Breast epithelium (tissue), 4 donors: ENCODE results near the gene FCSK. TPM values are rescaled to one million over a fixed set of nuclear protein-coding genes. Genes with fewer than 3 reads are reported as not detected.

Experiments used
- DNase-seq, 2 donors: peaks; one replicate each; pipeline ENCODE4 v3.0.0-alpha.2; 2019; ENCODE audit warnings: low spot score in 2 of 2
- H3K27ac ChIP-seq, 2 donors: fragments of 200-600 bp; sonication (generic) in 1 of 2; one replicate each; pipeline ENCODE4 v1.5.1; 2016 to 2019; ENCODE audit warnings: mild to moderate bottlenecking in 1 of 2
- H3K27me3 ChIP-seq, 2 donors: fragments of 200-600 bp; sonication (generic) in 1 of 2; one replicate each; pipeline versions ENCODE4 v1.5.1 to v1.6.0; 2017 to 2019; ENCODE audit warnings: control low read depth in 1 of 2, mild to moderate bottlenecking in 1 of 2
- H3K36me3 ChIP-seq: fragments of 200-600 bp; one replicate; pipeline ENCODE4 v1.5.1; 2019
- H3K4me1 ChIP-seq, 2 donors: fragments of 200-600 bp; sonication (generic); one replicate each; pipeline ENCODE4 v1.5.1; 2016 to 2019; ENCODE audit warnings: control low read depth in 1 of 2
- H3K4me3 ChIP-seq, 3 donors: fragments of 200-600 bp; sonication (generic); 1 replicate in 2 of 3; 2 replicates in 1 of 3; pipeline ENCODE4 v1.5.1; 2016 to 2019; ENCODE audit warnings: mild to moderate bottlenecking in 3 of 3, moderate library complexity in 2 of 3
- H3K9me3 ChIP-seq, 2 donors: fragments of 200-600 bp; sonication (generic) in 1 of 2; one replicate each; pipeline ENCODE4 v1.5.1; 2016 to 2019; ENCODE audit warnings: control low read depth in 1 of 2
- CTCF ChIP-seq, 3 donors: fragments of 450-650 bp; IDR thresholded peaks; one replicate each; pipeline ENCODE4 v1.5.1; 2016 to 2017; ENCODE audit warnings: antibody characterized with exemption in 3 of 3, mild to moderate bottlenecking in 3 of 3, moderate library complexity in 3 of 3
- POLR2A ChIP-seq: fragments of 450-650 bp; IDR thresholded peaks from one replicate; pipeline ENCODE4 v1.6.1; 2016; ENCODE audit warnings: antibody characterized with exemption, mild to moderate bottlenecking, moderate library complexity
- POLR2AphosphoS5 ChIP-seq, 3 donors: sonication (generic); formaldehyde crosslinking; IDR thresholded peaks; one replicate each; pipeline ENCODE4 v1.6.1; 2017; ENCODE audit warnings: antibody characterized with exemption in 3 of 3
- intact Hi-C: fragments of 100-400 bp; cut with DNase I; formaldehyde crosslinking; loops from one replicate; pipeline ENCODE4 v1.15.1; 2023; ENCODE audit warnings: low total_unique reads
- total RNA-seq, 3 donors: library from RNA; depleted of rRNA; stranded (reverse); fragments of >200 nt; gene quantifications; one replicate each; pipeline ENCODE4 v1.1.0, GENCODE V29; 2016

FCSK gene
- total RNA-seq, 3 donors from 2014 or later = 10.7 to 27.8 (median 18.0) TPM

GRCh38 chr16:70433458-70434103 is 20.8 kb upstream of the FCSK start:
- H3K4me1 ChIP-seq = peaks cover 28 to 34% of the 10 kb centered on the region in 2 donors
- peak overlapping the region; percentile 62 to 82 for H3K27ac ChIP-seq
- no peak for DNase-seq
- intact Hi-C loops = no loop called here
- H3K36me3 ChIP-seq = no peaks in the 10 kb centered on the region
- no peaks in the 10 kb centered on the region for H3K27me3 ChIP-seq
- TF ChIP-seq CTCF (IDR thresholded peaks at IDR 0.05) = no peak
- no peak for TF ChIP-seq POLR2AphosphoS5 (IDR thresholded peaks at IDR 0.05)
- no peak for TF ChIP-seq POLR2A
- no peaks in the 10 kb centered on the region for H3K9me3 ChIP-seq
- H3K4me3 ChIP-seq = no peak overlapping the region

- Histone ChIP-seq H3K9me3 (no peaks in the 10 kb centered on the region), H3K27me3 (no peaks in the 10 kb centered on the region), H3K4me1 (peaks cover 27 to 29% of the 10 kb centered on the region in 2 donors), H3K4me3 (no peak overlapping the region), H3K27ac (no peak overlapping the region), H3K36me3 (no peaks in the 10 kb centered on the region)
- no peak for DNase-seq
- TF ChIP-seq CTCF (IDR thresholded peaks at IDR 0.05) = no peak
- intact Hi-C loops = no loop called here
Observed at GRCh38 chr16:70434484-70435260, 19.7 kb upstream of the FCSK start.

GRCh38 chr16:70437017-70437581 is 17.3 kb upstream of the FCSK start:
- H3K36me3 ChIP-seq = no peaks in the 10 kb centered on the region
- peaks cover 19 to 24% of the 10 kb centered on the region in 2 donors for H3K4me1 ChIP-seq
- peak overlapping the region; percentile 52 to 88 for H3K27ac ChIP-seq
- DNase-seq = no peak
- no peaks in the 10 kb centered on the region for H3K9me3 ChIP-seq
- H3K4me3 ChIP-seq = peak overlapping the region; percentile 79 to 95 (median 82)
- no peak for TF ChIP-seq POLR2A
- H3K27me3 ChIP-seq = no peaks in the 10 kb centered on the region
- intact Hi-C loops = no loop called here

- H3K36me3 ChIP-seq = no peaks in the 10 kb centered on the region
- H3K4me3 ChIP-seq = peak overlapping the region; percentile 79 to 95 (median 82)
- DNase-seq = no peak
- peak overlapping the region; percentile 52 to 88 for H3K27ac ChIP-seq
- TF ChIP-seq POLR2A = no peak
- TF ChIP-seq POLR2AphosphoS5 (IDR thresholded peaks at IDR 0.05) = no peak
- intact Hi-C loops = no loop called here
- H3K9me3 ChIP-seq = no peaks in the 10 kb centered on the region
- no peaks in the 10 kb centered on the region for H3K27me3 ChIP-seq
- H3K4me1 ChIP-seq = peaks cover 12 to 17% of the 10 kb centered on the region in 2 donors
Observed at GRCh38 chr16:70437582-70438557, 16.5 kb upstream of the FCSK start.

DNA sequence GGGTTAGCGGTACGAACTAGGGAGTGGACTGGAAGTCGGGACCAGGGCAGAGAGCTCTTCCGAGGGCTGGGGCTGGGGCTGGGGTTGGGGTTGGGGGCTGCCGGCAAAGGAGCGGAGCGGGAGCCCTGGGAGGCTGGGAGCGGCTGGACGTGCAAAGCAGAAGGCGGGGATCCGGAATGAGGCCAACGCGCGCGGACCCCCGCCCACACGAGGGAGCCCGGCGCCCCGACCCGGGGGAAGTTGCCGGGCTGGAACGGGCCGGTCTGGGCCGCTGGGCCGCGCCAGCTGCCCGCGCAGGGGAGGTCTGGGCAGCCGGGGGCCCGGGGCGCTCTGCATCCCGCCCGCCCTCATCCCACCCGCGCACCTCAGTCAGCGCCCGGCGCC is 15.8 kb upstream of the FCSK start:
- Histone ChIP-seq H3K4me1 (peaks cover 7 to 11% of the 10 kb centered on the region in 2 donors), H3K27ac (peak overlapping the region; percentile 52 to 88), H3K27me3 (no peaks in the 10 kb centered on the region), H3K36me3 (no peaks in the 10 kb centered on the region), H3K4me3 (peak overlapping the region; percentile 79 to 95 (median 82)), H3K9me3 (no peaks in the 10 kb centered on the region)
- TF ChIP-seq POLR2A = no peak
- TF ChIP-seq CTCF (IDR thresholded peaks at IDR 0.05) = no peak
- no peak for TF ChIP-seq POLR2AphosphoS5 (IDR thresholded peaks at IDR 0.05)
- no peak for DNase-seq
- intact Hi-C loops = no loop called here
